GM19238 (cell line): ENCODE data around the gene PPFIBP1.
"Not testable (repeated sequence)": the region's sequence is repeated elsewhere in the genome, so short reads cannot be mapped to it uniquely, and the experiment has no call there.

Experiments used
- DNase-seq: peaks from one replicate; pipeline ENCODE4 v3.0.0; 2011; ENCODE audit warnings: low spot score; ENCODE audit not compliant: insufficient read length

The PPFIBP1 gene

GRCh38 chr12:27655476-27655875 lies 131.5 kb downstream of the PPFIBP1 start:
- DNase-seq = not testable (repeated sequence)

- DNase-seq = no peak
Measured at GRCh38 chr12:27657296-27657695, 133.3 kb downstream of the PPFIBP1 start.

GRCh38 chr12:27665704-27666103 lies 141.7 kb downstream of the PPFIBP1 start:
- DNase-seq = no peak

GRCh38 chr12:27666510-27666909 lies 142.5 kb downstream of the PPFIBP1 start:
- DNase-seq = no peak

DNA sequence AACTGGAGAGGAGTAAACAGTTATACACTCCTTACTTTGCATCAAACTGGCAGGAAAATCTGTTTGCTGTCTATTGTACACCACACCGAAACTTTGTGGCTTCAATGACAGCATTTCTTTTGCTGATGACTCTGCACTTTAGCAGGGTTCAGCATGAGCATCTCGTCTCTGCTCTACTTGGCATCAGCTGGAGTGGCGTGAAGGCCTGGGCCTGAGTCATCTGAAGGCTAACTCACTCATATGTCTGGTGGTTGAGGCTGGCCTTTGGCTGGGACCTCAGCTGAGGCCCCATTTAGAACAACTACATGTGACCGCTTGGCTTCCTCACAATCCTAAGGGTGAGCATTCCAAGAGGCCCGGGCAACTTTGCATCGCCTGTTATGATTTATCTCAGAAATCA lies 143.5 kb downstream of the PPFIBP1 start:
- no peak for DNase-seq

DNA sequence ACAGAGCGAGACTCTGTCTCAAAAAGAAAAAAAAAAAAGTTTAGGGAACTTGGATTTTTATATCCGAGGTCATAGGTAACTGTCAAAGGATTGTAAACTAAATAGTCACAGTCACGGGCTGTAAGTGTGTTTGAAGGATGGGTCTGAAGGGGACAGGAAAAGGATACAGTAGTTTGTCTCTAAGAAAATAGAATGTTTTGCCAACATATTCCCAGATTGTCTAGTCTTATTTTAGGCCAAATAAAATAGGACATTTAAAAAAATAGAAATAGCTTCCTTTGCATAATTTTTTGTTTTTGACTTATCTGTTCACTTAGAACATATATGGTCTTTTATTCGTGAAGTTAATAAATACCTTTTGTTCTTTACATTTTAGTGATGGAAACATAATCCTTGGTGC lies 148.0 kb downstream of the PPFIBP1 start:
- DNase-seq = no peak

- DNase-seq = no peak
Measured at GRCh38 chr12:27672643-27673042, 148.6 kb downstream of the PPFIBP1 start.

DNA sequence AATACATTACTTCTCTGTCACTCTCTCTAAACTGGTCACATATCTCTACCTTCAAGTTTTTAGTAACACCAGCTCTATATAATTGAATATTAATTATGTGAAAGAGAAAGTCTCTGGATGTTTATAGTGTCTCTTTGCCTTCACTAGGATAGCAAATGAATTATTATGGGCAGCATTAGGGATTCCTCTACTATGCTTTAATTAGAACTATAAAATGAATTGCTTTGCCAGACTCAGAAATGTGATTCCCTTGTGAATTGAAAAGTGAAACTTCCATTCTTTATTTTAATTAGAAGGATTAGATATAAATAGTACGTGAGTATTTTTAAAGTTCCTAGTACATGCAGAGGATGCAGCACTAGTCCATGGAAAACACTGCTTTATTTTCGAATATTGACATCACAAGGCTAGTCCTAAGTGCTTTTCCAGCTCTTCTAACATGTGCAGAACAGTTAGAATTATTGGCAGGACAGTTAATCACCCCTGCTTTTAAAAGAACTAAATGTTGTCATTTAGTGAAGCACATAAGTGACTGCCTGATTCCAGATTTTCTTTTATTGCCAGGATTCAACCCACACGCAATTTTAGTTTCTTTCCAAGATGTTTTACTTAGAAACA lies 149.2 kb downstream of the PPFIBP1 start:
- DNase-seq = no peak

GRCh38 chr12:27674989-27675388 lies 151.0 kb downstream of the PPFIBP1 start:
- no peak for DNase-seq

GRCh38 chr12:27680619-27681018 lies 156.6 kb downstream of the PPFIBP1 start:
- DNase-seq = no peak

DNA sequence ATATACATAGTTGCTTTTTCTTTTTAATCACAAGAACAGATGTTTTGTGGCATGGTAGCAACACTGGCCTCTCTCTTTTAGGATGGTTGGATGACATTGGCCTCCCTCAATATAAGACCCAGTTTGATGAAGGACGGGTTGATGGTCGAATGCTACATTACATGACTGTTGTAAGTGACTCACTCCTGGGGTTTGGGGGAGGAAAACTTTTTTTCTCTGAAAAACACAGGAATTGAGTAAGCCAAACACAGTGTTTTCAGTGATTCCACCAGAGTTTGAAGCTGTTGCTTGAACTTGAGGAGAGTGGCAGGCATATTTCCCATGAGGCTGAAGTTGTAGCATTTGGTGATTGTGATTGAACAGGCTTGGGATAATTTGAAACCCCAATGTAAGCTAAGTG lies 158.5 kb downstream of the PPFIBP1 start:
- no peak for DNase-seq

DNA sequence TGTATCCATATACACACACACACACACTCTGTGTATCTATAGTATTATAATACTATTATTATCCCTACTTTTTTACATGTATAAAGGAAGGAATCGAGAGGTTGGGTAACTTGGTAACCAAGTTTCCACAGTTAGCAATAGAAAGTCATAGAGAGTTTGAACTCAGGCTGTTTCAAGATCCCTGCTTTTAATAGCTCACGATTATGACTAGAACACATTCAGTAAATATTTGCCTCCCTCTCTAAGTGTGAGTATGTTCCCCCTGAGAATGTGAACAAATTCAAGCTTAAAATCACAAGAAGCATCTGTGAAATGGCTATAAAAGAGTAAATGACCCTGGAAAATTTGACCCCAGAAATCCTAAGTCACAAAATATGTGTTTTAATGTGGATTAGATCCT lies 161.3 kb downstream of the PPFIBP1 start:
- no peak for DNase-seq

GRCh38 chr12:27686147-27686546 lies 162.1 kb downstream of the PPFIBP1 start:
- DNase-seq = no peak

- no peak for DNase-seq
Measured at GRCh38 chr12:27688671-27689070, 164.7 kb downstream of the PPFIBP1 start.

DNA sequence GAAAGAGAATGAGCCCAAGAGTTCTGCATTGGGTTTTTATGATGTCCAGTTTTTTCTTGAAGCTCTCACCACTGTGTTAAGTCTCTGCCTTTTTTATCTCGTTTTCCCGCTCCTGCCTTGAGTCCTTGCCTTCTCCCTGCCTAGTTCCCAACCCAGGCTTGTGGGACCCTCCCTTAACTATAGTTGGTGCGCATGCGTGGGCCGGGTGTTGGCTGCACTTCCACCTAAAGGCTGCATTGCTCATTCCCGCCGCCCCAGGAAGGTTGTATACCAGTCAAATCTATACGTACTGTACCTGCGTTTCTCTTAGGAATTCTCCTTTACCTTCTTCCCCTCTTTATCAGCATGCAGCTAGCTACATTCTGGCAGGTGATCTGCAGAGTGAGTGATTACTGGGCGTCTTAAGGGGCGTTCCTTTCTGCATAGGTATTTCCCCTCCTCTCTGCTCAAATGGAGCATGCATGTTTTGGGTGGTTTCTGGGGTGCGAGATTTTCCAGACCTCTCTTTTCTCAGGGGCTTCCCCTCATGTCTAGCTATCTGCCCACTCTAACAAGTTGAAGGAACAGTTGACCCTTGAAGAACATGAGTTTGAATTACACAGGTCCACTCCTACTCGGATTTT lies 165.7 kb downstream of the PPFIBP1 start:
- DNase-seq = no peak

GRCh38 chr12:27693403-27693802 lies 169.4 kb downstream of the PPFIBP1 start:
- DNase-seq = no peak

DNA sequence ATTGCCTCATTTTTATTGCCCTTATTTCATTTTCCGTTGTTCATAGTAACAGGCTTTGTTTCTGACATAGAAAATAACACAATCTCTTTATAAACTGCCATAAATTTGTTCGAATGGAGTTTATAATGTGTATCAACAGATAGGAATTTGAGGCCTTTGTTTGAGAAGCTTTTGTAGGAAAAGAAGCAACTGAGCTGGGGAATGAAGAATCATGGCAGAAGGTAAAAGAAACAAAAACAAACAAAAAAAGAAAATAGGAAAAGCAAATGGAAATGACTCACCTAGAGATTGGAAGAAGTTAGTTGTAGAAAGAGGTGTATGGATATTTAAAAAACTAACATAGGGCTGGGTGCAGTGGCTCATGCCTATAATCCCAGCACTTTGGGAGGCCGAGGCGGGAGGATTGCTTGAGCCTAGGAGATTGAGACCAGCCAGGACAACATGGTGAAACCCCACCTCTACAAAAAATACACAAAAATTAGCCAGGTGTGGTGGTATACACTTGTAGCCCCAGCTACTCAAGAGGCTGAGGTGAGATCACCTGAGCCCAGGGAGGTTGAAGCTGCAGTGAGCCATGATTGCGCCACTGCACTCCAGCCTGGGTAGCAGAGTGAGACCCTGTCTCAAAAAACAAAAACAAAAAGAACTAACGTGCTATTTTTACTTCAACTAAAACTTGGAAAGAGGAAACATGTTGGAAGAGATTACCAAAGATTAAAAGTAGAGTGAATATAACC lies 171.7 kb downstream of the PPFIBP1 start:
- DNase-seq = no peak

- DNase-seq = no peak
Measured at GRCh38 chr12:27696293-27696652, 172.3 kb downstream of the PPFIBP1 start, which contains the start of gene REP15. TSS of gene REP15 (plus strand) at chr12:27696447. CDS start at chr12:27696563, 116 bp downstream.

DNA sequence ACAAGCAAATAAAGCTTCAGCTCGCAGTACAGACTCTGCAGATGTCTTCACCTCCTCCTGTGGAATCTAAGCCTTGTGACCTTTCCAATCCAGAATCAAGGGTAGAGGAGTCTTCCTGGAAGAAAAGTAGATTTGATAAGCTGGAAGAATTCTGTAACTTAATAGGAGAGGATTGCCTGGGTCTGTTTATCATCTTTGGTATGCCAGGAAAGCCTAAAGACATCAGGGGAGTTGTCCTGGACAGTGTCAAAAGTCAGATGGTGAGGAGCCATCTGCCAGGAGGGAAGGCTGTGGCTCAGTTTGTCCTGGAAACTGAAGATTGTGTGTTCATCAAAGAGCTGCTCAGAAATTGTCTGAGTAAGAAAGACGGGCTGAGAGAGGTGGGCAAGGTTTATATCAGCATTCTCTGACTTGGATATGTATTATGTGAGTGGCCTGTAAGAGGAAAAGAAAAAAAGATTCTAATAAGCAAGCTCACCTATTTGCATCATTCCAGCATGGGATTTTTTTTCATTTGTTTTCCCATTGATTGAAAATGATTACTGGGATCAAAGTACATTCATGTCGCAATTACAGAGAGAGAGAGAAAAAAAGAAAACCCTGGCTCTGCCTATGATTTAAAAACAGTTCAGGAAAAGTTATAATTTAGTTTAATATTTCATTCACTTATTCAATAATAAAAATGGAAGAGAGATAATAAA lies 173.0 kb downstream of the PPFIBP1 start:
- DNase-seq = no peak

DNA sequence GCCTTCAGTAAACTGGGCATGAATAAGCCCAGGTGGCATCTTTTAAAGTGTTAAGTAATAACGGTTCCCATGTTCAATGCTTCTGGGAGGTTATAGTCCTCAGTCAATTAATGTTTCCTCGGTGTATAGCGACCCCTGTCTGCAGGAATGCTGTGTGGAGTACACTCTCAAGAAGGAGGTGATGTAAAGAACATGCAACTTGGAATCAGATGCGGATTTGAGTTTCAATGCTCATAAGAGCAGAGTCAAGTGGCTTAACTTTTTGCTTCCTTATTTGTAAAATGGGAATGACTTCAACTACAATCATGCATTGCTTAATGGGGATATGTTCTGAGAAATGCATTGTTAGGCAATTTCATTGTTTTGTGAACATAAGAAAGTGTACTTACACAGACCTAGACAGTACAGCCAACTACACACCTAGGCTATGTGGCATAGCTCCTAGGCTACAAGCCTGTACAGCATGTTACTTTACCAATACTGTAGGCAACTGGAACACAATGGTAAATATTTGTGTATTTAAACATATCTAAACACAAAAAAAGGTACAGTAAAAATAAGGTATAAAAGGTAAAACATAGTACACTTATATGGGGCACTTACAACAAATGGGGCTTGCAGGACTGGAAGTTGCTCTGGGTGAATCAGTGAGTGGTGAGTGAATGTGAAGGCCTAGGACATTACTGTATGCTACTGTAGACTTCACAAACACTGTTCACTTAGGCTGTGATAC lies 179.9 kb downstream of the PPFIBP1 start:
- no peak for DNase-seq

- DNase-seq = no peak
Measured at GRCh38 chr12:27705263-27705662, 181.3 kb downstream of the PPFIBP1 start.
